Mesendoderm (in vitro differentiated cells): ENCODE data around the gene PDGFRA.
"Not testable (repeated sequence)": the region's sequence is repeated elsewhere in the genome, so short reads cannot be mapped to it uniquely, and the experiment has no call there.

Experiments
- DNase-seq: peaks from one replicate; pipeline ENCODE4 v3.0.0; 2013
- H2AK5ac ChIP-seq: 2 replicates; pipeline ENCODE4 v1.6.1; 2013; ENCODE audit warnings: low read length, inconsistent platforms
- H2BK120ac ChIP-seq: 2 replicates; pipeline ENCODE4 v1.6.1; 2013; ENCODE audit warnings: low read depth, mild to moderate bottlenecking, low read length, moderate library complexity, mixed read lengths
- H2BK15ac ChIP-seq: replicated peaks from 2 replicates; pipeline ENCODE4 v1.6.1; 2013; ENCODE audit warnings: low read depth, mild to moderate bottlenecking, moderate library complexity
- H2BK5ac ChIP-seq: 2 replicates; pipeline ENCODE4 v1.6.1; 2013; ENCODE audit warnings: low read length, inconsistent platforms
- H3K18ac ChIP-seq: 2 replicates; pipeline ENCODE4 v1.6.1; 2013; ENCODE audit warnings: mild to moderate bottlenecking, low read length, mixed read lengths
- H3K23ac ChIP-seq: one replicate; pipeline ENCODE4 v1.6.1; 2013; ENCODE audit warnings: low read length
- H3K27ac ChIP-seq: 2 replicates; pipeline ENCODE4 v1.5.1; 2013; ENCODE audit warnings: low read depth, mild to moderate bottlenecking, inconsistent platforms, low read length, moderate library complexity
- H3K27me3 ChIP-seq: 2 replicates; pipeline ENCODE4 v1.6.1; 2013; ENCODE audit warnings: low read length, control low read depth, mild to moderate bottlenecking, inconsistent platforms; ENCODE audit not compliant: insufficient read depth, poor library complexity
- H3K36me3 ChIP-seq: 2 replicates; pipeline ENCODE4 v1.6.1; 2013; ENCODE audit warnings: low read length, inconsistent platforms; ENCODE audit not compliant: control insufficient read depth, insufficient read depth
- H3K4ac ChIP-seq: one replicate; pipeline ENCODE4 v1.6.1; 2013; ENCODE audit warnings: low read depth, mild to moderate bottlenecking, low read length, moderate library complexity
- H3K4me1 ChIP-seq: 2 replicates; pipeline ENCODE4 v1.6.1; 2013; ENCODE audit warnings: low read depth, low read length, inconsistent platforms; ENCODE audit not compliant: control insufficient read depth
- H3K4me2 ChIP-seq: 2 replicates; pipeline ENCODE4 v1.6.1; 2013; ENCODE audit warnings: low read length
- H3K4me3 ChIP-seq: 2 replicates; pipeline ENCODE4 v1.5.1; 2013; ENCODE audit warnings: mild to moderate bottlenecking, low read length
- H3K56ac ChIP-seq: one replicate; pipeline ENCODE4 v1.6.1; 2013; ENCODE audit warnings: low read length
- H3K79me1 ChIP-seq: 2 replicates; pipeline ENCODE4 v1.6.1; 2013; ENCODE audit warnings: low read length, inconsistent platforms
- H3K79me2 ChIP-seq: 2 replicates; pipeline ENCODE4 v1.6.1; 2013; ENCODE audit warnings: mild to moderate bottlenecking, low read length; ENCODE audit not compliant: control insufficient read depth, insufficient read depth
- H3K9ac ChIP-seq: 2 replicates; pipeline ENCODE4 v1.6.1; 2013; ENCODE audit warnings: low read length, inconsistent platforms
- H4K5ac ChIP-seq: one replicate; pipeline ENCODE4 v1.6.1; 2013; ENCODE audit warnings: low read length
- H4K8ac ChIP-seq: one replicate; pipeline ENCODE4 v1.6.1; 2013; ENCODE audit warnings: low read depth, mild to moderate bottlenecking, control low read depth, low read length, moderate library complexity
- WGBS: extraction: QIAGEN DNeasy Blood & Tissue Kit; methylation state at CpG from one replicate; pipeline ENCODE4 v1.1.7; 2013; ENCODE audit warnings: low lambda C conversion rate, missing lambda C conversion rate; ENCODE audit not compliant: insufficient coverage; ENCODE audit errors: extremely low coverage; 5-methylcytosine and 5-hydroxymethylcytosine counted together

Gene PDGFRA

GRCh38 chr4:54342067-54342466 is 113.0 kb downstream of the PDGFRA start:
- not testable (repeated sequence) for H3K4me2 ChIP-seq, H3K4me1 ChIP-seq, H3K4ac ChIP-seq, H4K5ac ChIP-seq, H3K56ac ChIP-seq, H2AK5ac ChIP-seq, H3K4me3 ChIP-seq, H3K36me3 ChIP-seq, H4K8ac ChIP-seq, H3K79me2 ChIP-seq, H2BK15ac ChIP-seq, H3K23ac ChIP-seq, H3K27me3 ChIP-seq, DNase-seq, H3K27ac ChIP-seq, H3K9ac ChIP-seq, H3K18ac ChIP-seq, H2BK120ac ChIP-seq, H3K79me1 ChIP-seq, H2BK5ac ChIP-seq
- WGBS, result no CpG with 5 or more reads among the region's 3 CpGs
